SK-N-SH (cell line): ENCODE data around the gene GALNT17. TPM values are rescaled to one million over a fixed set of nuclear protein-coding genes. Genes with fewer than 3 reads are reported as not detected.

Experiments
- CTCF ChIA-PET: fragments of 300-600, 350-600 bp; formaldehyde crosslinking; extraction: SDS; loops from one replicate; lab custom pipeline; 2021; lab: Yijun Ruan, JAX
- POLR2A ChIA-PET: fragments of 350-600 bp; sonication (Branson Sonifier 250); formaldehyde crosslinking; extraction: SDS; loops from one replicate; lab custom pipeline; 2020; ENCODE audit warnings: antibody characterized with exemption, inconsistent platforms; lab: Yijun Ruan, JAX
- DNase-seq: peaks from one replicate; pipeline ENCODE4 v3.0.0; 2012
- H2AFZ ChIP-seq: fragments of 200-600 bp; sonication (generic); 2 replicates; pipeline ENCODE4 v1.8.1; 2016; ENCODE audit warnings: antibody characterized with exemption, mild to moderate bottlenecking, low read depth
- H3F3A ChIP-seq: fragments of 200-600 bp; sonication (generic); replicated peaks from 2 replicates; pipeline ENCODE3; 2016; ENCODE audit warnings: antibody characterized with exemption, mild to moderate bottlenecking; ENCODE audit not compliant: insufficient read depth
- H3K27ac ChIP-seq, 2 experiments: fragments of 200-500 bp in 1 of 2; fragments of 200-600 bp in 1 of 2; sonication (Bioruptor generic) in 1 of 2; sonication (generic), shearing (Covaris generic) in 1 of 2; 2 replicates each; pipeline versions ENCODE4 v1.5.1 to v1.6.1; 2014 to 2016; ENCODE audit warnings: low read depth in 2 of 2, inconsistent platforms in 1 of 2, low read length in 1 of 2, mild to moderate bottlenecking in 1 of 2, mixed read lengths in 1 of 2
- H3K27me3 ChIP-seq: fragments of 200-600 bp; sonication (generic), shearing (Covaris generic); 2 replicates; pipeline ENCODE4 v1.6.1; 2016; ENCODE audit warnings: mixed run types; ENCODE audit not compliant: insufficient read depth
- H3K36me3 ChIP-seq, 2 experiments: fragments of 200-500 bp in 1 of 2; fragments of 200-600 bp in 1 of 2; sonication (Bioruptor generic) in 1 of 2; sonication (generic) in 1 of 2; replicated peaks in 1 of 2; 2 replicates each; pipeline versions ENCODE3 to v1.5.1; 2014 to 2016; ENCODE audit warnings: low read length in 1 of 2, mild to moderate bottlenecking in 1 of 2; ENCODE audit not compliant: insufficient read depth in 2 of 2, control insufficient read depth in 1 of 2
- H3K4me1 ChIP-seq, 2 experiments: fragments of 200-500 bp in 1 of 2; fragments of 200-600 bp in 1 of 2; sonication (Bioruptor generic) in 1 of 2; sonication (generic), shearing (Covaris generic) in 1 of 2; 2 replicates each; pipeline versions ENCODE4 v1.5.1 to v1.6.1; 2014 to 2016; ENCODE audit warnings: low read depth in 1 of 2, low read length in 1 of 2, mixed run types in 1 of 2; ENCODE audit not compliant: insufficient read depth in 2 of 2, control insufficient read depth in 1 of 2
- H3K4me2 ChIP-seq: fragments of 200-600 bp; sonication (generic), shearing (Covaris generic); 2 replicates; pipeline ENCODE4 v1.6.1; 2017; ENCODE audit warnings: mixed run types
- H3K4me3 ChIP-seq, 2 experiments: fragments of 200-500 bp in 1 of 2; fragments of 200-600 bp in 1 of 2; sonication (Bioruptor generic) in 1 of 2; sonication (generic), shearing (Covaris generic) in 1 of 2; 2 replicates each; pipeline versions ENCODE4 v1.5.1 to v1.8.1; 2014 to 2016; ENCODE audit warnings: low read depth in 2 of 2, inconsistent platforms in 1 of 2, low read length in 1 of 2, mild to moderate bottlenecking in 1 of 2, mixed read lengths in 1 of 2, moderate library complexity in 1 of 2
- H3K79me2 ChIP-seq: fragments of 200-600 bp; sonication (generic); 2 replicates; pipeline ENCODE4 v1.8.1; 2017; ENCODE audit warnings: mild to moderate bottlenecking; ENCODE audit not compliant: insufficient read depth
- H3K9ac ChIP-seq: fragments of 200-600 bp; sonication (generic); 2 replicates; pipeline ENCODE4 v1.6.1; 2017; ENCODE audit warnings: mixed run types
- H3K9me2 ChIP-seq: fragments of 200-600 bp; sonication (generic); 2 replicates; pipeline ENCODE4 v1.6.1; 2017; ENCODE audit warnings: mixed run types
- H3K9me3 ChIP-seq: fragments of 200-600 bp; sonication (generic); 2 replicates; pipeline ENCODE4 v1.6.1; 2017; ENCODE audit warnings: mixed run types, mild to moderate bottlenecking, moderate library complexity
- H4K20me1 ChIP-seq: fragments of 200-600 bp; sonication (generic); 2 replicates; pipeline ENCODE4 v1.6.1; 2017; ENCODE audit warnings: mild to moderate bottlenecking, mixed run types; ENCODE audit not compliant: insufficient read depth
- CHD2 ChIP-seq: fragments of 150-350 bp; IDR thresholded peaks from 2 replicates; pipeline ENCODE4 v1.6.1; 2018; ENCODE audit warnings: low read length; ENCODE audit not compliant: partially characterized antibody
- ELF1 ChIP-seq: IDR thresholded peaks from 2 replicates; pipeline ENCODE4 v1.4.0; 2012
- EP300 ChIP-seq, 2 experiments: IDR thresholded peaks; 2 replicates each; pipeline versions ENCODE4 v1.4.0 to v1.6.1; 2012; ENCODE audit warnings: borderline replicate concordance in 1 of 2, low read depth in 1 of 2, low read length in 1 of 2
- FOSL2 ChIP-seq: IDR thresholded peaks from 2 replicates; pipeline ENCODE4 v1.4.0; 2012; ENCODE audit warnings: low read depth, mild to moderate bottlenecking, moderate library complexity, borderline replicate concordance
- FOXJ3 ChIP-seq: sonication (generic); formaldehyde crosslinking; IDR thresholded peaks from 2 replicates; pipeline ENCODE4 v1.5.1; 2020; ENCODE audit warnings: mild to moderate bottlenecking, missing genetic modification reagents
- FOXM1 ChIP-seq: IDR thresholded peaks from 2 replicates; pipeline ENCODE4 v1.4.0; 2012; ENCODE audit warnings: low read depth, mild to moderate bottlenecking
- GABPA ChIP-seq: IDR thresholded peaks from 2 replicates; pipeline ENCODE4 v1.4.0; 2012; ENCODE audit warnings: low read depth, mild to moderate bottlenecking
- MEF2A ChIP-seq: IDR thresholded peaks from 2 replicates; pipeline ENCODE4 v1.4.0; 2012; ENCODE audit warnings: low read depth, borderline replicate concordance
- NFIC ChIP-seq: IDR thresholded peaks from 2 replicates; pipeline ENCODE4 v1.4.0; 2012; ENCODE audit warnings: borderline replicate concordance
- NRF1 ChIP-seq: IDR thresholded peaks from 2 replicates; pipeline ENCODE4 v1.6.1; 2012; ENCODE audit warnings: low read depth, mild to moderate bottlenecking, low read length
- POLR2AphosphoS5 ChIP-seq: IDR thresholded peaks from 2 replicates; pipeline ENCODE4 v1.6.1; 2012; ENCODE audit warnings: low read depth, low read length
- RAD21 ChIP-seq: IDR thresholded peaks from 2 replicates; pipeline ENCODE4 v1.6.1; 2012; ENCODE audit warnings: mild to moderate bottlenecking, low read length
- RCOR1 ChIP-seq: fragments of 150-350 bp; IDR thresholded peaks from 2 replicates; pipeline ENCODE4 v1.6.1; 2017; ENCODE audit warnings: antibody characterized with exemption, low read length
- RFX5 ChIP-seq: IDR thresholded peaks from 2 replicates; pipeline ENCODE4 v1.6.1; 2012; ENCODE audit warnings: mild to moderate bottlenecking, improper control_type of control experiment, low read length
- SIN3A ChIP-seq: IDR thresholded peaks from 2 replicates; pipeline ENCODE4 v1.6.1; 2012; ENCODE audit warnings: low read depth, mild to moderate bottlenecking, low read length, moderate library complexity, borderline replicate concordance
- SMC3 ChIP-seq: IDR thresholded peaks from 2 replicates; pipeline ENCODE4 v1.6.1; 2012; ENCODE audit warnings: low read depth, low read length, improper control_type of control experiment
- TCF12 ChIP-seq: IDR thresholded peaks from 2 replicates; pipeline ENCODE4 v1.4.0; 2012
- TEAD4 ChIP-seq: IDR thresholded peaks from 2 replicates; pipeline ENCODE4 v1.4.0; 2012; ENCODE audit warnings: mild to moderate bottlenecking, borderline replicate concordance; ENCODE audit not compliant: insufficient read depth
- YY1 ChIP-seq: IDR thresholded peaks from 2 replicates; pipeline ENCODE4 v1.4.0; 2012; ENCODE audit warnings: low read depth, mild to moderate bottlenecking
- WGBS: methylation state at CpG from one replicate; pipeline ENCODE4 v1.1.6; 2017; ENCODE audit warnings: low lambda C conversion rate; 5-methylcytosine and 5-hydroxymethylcytosine counted together
- polyA plus RNA-seq, 3 experiments: library from polyadenylated mRNA; depleted of rRNA; stranded (reverse); fragments of >200 nt; gene quantifications; 2 replicates each; pipeline ENCODE4 v1.2.3, GENCODE V29; 2012
- TF ChIP-seq, protein P1 (sequence below): IDR thresholded peaks from 2 replicates; pipeline ENCODE4; 2012
- TF ChIP-seq, protein P2 (sequence below): IDR thresholded peaks from 2 replicates; pipeline ENCODE4 v1.4.0; 2012; ENCODE audit warnings: low read depth
- TF ChIP-seq, protein P3 (sequence below): IDR thresholded peaks from 2 replicates; pipeline ENCODE4 v1.4.0; 2012; ENCODE audit warnings: low read depth, borderline replicate concordance
- TF ChIP-seq, protein P4 (sequence below): fragments of 200-600 bp; sonication (generic); IDR thresholded peaks from 2 replicates; pipeline ENCODE4 v1.6.1; 2017; ENCODE audit warnings: antibody characterized with exemption, mild to moderate bottlenecking, moderate library complexity
- TF ChIP-seq, protein P5 (sequence below): fragments of 150-350 bp; IDR thresholded peaks from 2 replicates; pipeline ENCODE4 v1.6.1; 2016; ENCODE audit warnings: mild to moderate bottlenecking, low read depth, low read length

The GALNT17 gene
- polyA plus RNA-seq, 1 of the 3 experiments (the other 2 are of a cell fraction) = not detected

DNA sequence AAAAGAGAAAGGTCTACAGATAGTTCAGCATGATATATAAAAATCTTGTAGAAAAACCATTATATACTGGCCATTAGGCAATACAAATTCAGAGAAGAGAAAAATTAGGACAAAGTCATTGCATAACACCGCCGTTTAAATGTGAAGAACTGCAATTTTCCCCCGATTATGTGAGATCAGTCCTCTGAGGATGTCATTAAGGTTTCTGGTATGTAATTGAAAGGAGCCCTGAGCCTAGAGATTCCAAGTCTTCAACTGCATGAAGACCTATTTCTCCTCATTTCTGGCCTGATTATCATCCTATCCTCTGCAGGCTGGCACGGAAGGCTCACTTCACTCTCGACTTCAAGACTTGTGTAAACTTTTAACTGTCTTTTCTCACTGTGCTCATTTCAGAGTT, 395.3 kb downstream of the GALNT17 start:
- ChIA-PET POLR2A (no interaction called here), CTCF (interaction anchor here (0.6 kb wide), 1 partner anchor 201 kb away, joined by 3 read pairs; no protein-coding TSS in a partner anchor)
- Histone ChIP-seq H3K4me2 (no peak overlapping the region), H3F3A (no peaks in the 10 kb centered on the region), H3K27me3 (no peaks in the 10 kb centered on the region), H3K9me2 (no peaks in the 10 kb centered on the region), H4K20me1 (no peaks in the 10 kb centered on the region), H3K9ac (no peak overlapping the region), H3K4me3 (no peak overlapping the region), H3K4me1 (no peaks in the 10 kb centered on the region), H3K36me3 (no peaks in the 10 kb centered on the region), H3K9me3 (peaks cover 12% of the 10 kb centered on the region; the same call in 1 of the 2 replicates), H2AFZ (no peak overlapping the region), H3K27ac (no peak overlapping the region), H3K79me2 (no peaks in the 10 kb centered on the region)
- no peak for TF ChIP-seq GABPA
- TF ChIP-seq SMC3 = no peak
- TF ChIP-seq TCF12 = no peak
- TF ChIP-seq, protein P1, sequence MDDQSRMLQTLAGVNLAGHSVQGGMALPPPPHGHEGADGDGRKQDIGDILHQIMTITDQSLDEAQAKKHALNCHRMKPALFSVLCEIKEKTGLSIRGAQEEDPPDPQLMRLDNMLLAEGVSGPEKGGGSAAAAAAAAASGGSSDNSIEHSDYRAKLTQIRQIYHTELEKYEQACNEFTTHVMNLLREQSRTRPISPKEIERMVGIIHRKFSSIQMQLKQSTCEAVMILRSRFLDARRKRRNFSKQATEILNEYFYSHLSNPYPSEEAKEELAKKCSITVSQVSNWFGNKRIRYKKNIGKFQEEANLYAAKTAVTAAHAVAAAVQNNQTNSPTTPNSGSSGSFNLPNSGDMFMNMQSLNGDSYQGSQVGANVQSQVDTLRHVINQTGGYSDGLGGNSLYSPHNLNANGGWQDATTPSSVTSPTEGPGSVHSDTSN = no peak
- TF ChIP-seq, protein P2, sequence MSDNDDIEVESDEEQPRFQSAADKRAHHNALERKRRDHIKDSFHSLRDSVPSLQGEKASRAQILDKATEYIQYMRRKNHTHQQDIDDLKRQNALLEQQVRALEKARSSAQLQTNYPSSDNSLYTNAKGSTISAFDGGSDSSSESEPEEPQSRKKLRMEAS = no peak
- TF ChIP-seq SIN3A = no peak
- TF ChIP-seq, protein P3, sequence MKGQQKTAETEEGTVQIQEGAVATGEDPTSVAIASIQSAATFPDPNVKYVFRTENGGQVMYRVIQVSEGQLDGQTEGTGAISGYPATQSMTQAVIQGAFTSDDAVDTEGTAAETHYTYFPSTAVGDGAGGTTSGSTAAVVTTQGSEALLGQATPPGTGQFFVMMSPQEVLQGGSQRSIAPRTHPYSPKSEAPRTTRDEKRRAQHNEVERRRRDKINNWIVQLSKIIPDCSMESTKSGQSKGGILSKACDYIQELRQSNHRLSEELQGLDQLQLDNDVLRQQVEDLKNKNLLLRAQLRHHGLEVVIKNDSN = no peak
- no peak for TF ChIP-seq CHD2
- TF ChIP-seq YY1 = no peak
- no peak for TF ChIP-seq RCOR1
- TF ChIP-seq FOXM1 = no peak
- TF ChIP-seq, protein P4, sequence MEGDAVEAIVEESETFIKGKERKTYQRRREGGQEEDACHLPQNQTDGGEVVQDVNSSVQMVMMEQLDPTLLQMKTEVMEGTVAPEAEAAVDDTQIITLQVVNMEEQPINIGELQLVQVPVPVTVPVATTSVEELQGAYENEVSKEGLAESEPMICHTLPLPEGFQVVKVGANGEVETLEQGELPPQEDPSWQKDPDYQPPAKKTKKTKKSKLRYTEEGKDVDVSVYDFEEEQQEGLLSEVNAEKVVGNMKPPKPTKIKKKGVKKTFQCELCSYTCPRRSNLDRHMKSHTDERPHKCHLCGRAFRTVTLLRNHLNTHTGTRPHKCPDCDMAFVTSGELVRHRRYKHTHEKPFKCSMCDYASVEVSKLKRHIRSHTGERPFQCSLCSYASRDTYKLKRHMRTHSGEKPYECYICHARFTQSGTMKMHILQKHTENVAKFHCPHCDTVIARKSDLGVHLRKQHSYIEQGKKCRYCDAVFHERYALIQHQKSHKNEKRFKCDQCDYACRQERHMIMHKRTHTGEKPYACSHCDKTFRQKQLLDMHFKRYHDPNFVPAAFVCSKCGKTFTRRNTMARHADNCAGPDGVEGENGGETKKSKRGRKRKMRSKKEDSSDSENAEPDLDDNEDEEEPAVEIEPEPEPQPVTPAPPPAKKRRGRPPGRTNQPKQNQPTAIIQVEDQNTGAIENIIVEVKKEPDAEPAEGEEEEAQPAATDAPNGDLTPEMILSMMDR = no peak
- no peak for TF ChIP-seq NRF1
- no peak for TF ChIP-seq POLR2AphosphoS5
- TF ChIP-seq FOXJ3 (CRISPR knock-in tag) = no peak
- no peak for DNase-seq
- 17% methylated on average over 5 of the region's 5 CpGs for WGBS

DNA sequence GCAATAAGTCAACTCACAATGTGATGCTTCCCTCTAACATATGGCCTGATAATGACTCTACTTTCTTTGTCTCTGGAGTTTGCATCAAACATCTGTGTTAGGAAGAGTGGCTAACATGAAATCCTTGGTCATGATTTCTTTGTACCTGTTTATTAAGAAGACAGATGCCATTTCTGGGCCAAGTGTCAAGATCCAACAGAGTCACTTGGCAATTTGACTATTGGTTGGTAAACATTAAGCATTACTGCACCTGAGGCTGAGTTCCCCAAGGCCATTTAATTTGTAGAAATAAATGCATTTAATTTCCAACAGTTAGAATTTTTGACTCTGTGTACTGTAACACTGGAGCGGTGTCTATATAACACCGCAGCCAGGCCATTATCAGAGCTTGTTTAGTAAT, 403.7 kb downstream of the GALNT17 start:
- Histone ChIP-seq H3K79me2 (no peaks in the 10 kb centered on the region), H3K27me3 (no peaks in the 10 kb centered on the region), H3K9me2 (no peaks in the 10 kb centered on the region), H2AFZ (no peak overlapping the region), H3K4me1 (no peaks in the 10 kb centered on the region), H4K20me1 (no peaks in the 10 kb centered on the region), H3K27ac (no peak overlapping the region), H3K36me3 (no peaks in the 10 kb centered on the region), H3K4me2 (no peak overlapping the region), H3F3A (no peaks in the 10 kb centered on the region), H3K9me3 (no peaks in the 10 kb centered on the region), H3K4me3 (no peak overlapping the region), H3K9ac (no peak overlapping the region)
- WGBS = 46% methylated on average over 2 of the region's 2 CpGs
- ChIA-PET POLR2A (no interaction called here), CTCF (no interaction called here)
- no peak for DNase-seq
- TF ChIP-seq TEAD4 (no peak), RCOR1 (no peak), FOSL2 (no peak), MEF2A (no peak), RFX5 (no peak), SMC3 (no peak), ELF1 (no peak), RAD21 (no peak), POLR2AphosphoS5 (no peak), NFIC (no peak), EP300 (IDR thresholded peaks at IDR 0.05; ENCODE audit: borderline replicate concordance in 1 of 2, low read depth in 1 of 2, low read length in 1 of 2) (no peak)
- TF ChIP-seq, protein P5, sequence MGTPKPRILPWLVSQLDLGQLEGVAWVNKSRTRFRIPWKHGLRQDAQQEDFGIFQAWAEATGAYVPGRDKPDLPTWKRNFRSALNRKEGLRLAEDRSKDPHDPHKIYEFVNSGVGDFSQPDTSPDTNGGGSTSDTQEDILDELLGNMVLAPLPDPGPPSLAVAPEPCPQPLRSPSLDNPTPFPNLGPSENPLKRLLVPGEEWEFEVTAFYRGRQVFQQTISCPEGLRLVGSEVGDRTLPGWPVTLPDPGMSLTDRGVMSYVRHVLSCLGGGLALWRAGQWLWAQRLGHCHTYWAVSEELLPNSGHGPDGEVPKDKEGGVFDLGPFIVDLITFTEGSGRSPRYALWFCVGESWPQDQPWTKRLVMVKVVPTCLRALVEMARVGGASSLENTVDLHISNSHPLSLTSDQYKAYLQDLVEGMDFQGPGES = no peak
- TF ChIP-seq, protein P3 = no peak
- TF ChIP-seq, protein P1 = no peak
